ENCODE results near the gene OLFM3.

Gene OLFM3

DNA sequence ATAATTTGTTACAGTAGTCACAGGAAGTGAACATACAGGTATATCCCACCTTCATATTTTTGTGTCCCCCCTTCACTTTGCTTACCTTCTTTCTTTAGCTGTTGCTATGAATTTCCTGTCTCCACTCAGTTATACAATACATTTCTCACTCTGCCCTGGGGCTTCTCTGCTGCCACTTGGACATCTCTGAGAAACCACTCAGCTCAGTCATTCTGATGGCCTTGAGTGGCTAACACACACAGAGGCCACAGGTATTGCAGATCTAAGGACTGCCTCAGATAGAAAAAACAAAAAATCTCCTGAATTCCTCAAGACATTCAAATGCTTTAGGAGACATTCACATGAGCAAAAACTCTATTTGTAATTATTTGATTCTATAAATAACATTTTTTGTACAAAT is 87.7 kb downstream of the OLFM3 start:
- no peaks in the 10 kb centered on the region for H3F3A ChIP-seq (ENCODE audit: insufficient read depth)
- TF ChIP-seq, protein P1, sequence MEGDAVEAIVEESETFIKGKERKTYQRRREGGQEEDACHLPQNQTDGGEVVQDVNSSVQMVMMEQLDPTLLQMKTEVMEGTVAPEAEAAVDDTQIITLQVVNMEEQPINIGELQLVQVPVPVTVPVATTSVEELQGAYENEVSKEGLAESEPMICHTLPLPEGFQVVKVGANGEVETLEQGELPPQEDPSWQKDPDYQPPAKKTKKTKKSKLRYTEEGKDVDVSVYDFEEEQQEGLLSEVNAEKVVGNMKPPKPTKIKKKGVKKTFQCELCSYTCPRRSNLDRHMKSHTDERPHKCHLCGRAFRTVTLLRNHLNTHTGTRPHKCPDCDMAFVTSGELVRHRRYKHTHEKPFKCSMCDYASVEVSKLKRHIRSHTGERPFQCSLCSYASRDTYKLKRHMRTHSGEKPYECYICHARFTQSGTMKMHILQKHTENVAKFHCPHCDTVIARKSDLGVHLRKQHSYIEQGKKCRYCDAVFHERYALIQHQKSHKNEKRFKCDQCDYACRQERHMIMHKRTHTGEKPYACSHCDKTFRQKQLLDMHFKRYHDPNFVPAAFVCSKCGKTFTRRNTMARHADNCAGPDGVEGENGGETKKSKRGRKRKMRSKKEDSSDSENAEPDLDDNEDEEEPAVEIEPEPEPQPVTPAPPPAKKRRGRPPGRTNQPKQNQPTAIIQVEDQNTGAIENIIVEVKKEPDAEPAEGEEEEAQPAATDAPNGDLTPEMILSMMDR (IDR thresholded peaks at IDR 0.05; ENCODE audit: insufficient read depth, low read length, poor library complexity, severe bottlenecking), result no peak
- no peak for TF ChIP-seq EZH2phosphoT487 (conservative IDR thresholded peaks at IDR 0.05; ENCODE audit: low read length)
- H3K79me2 ChIP-seq (ENCODE audit: insufficient read depth, low read length), result no peaks in the 10 kb centered on the region
- no peak overlapping the region for H3K4me3 ChIP-seq (ENCODE audit: insufficient read depth, low read length, poor library complexity, severe bottlenecking)
- H4K20me1 ChIP-seq (ENCODE audit: low read depth, low read length), result no peaks in the 10 kb centered on the region
- no peak overlapping the region for H3K27ac ChIP-seq (ENCODE audit: low read depth, low read length)
- no peaks in the 10 kb centered on the region for H3K9me2 ChIP-seq (replicated peaks; ENCODE audit: insufficient read depth, low read length)
- no peaks in the 10 kb centered on the region for H3K9me3 ChIP-seq (ENCODE audit: insufficient read depth, low read length)
- H3K36me3 ChIP-seq (ENCODE audit: low read length), result no peaks in the 10 kb centered on the region
- H3K9ac ChIP-seq (ENCODE audit: low read length), result no peak overlapping the region
- no peaks in the 10 kb centered on the region for H3K27me3 ChIP-seq (ENCODE audit: low read length)
- no peak overlapping the region for H3K4me2 ChIP-seq (ENCODE audit: low read depth, low read length, poor library complexity, severe bottlenecking)
- no peak overlapping the region for H2AFZ ChIP-seq (ENCODE audit: low read depth, low read length, severe bottlenecking)

DNA sequence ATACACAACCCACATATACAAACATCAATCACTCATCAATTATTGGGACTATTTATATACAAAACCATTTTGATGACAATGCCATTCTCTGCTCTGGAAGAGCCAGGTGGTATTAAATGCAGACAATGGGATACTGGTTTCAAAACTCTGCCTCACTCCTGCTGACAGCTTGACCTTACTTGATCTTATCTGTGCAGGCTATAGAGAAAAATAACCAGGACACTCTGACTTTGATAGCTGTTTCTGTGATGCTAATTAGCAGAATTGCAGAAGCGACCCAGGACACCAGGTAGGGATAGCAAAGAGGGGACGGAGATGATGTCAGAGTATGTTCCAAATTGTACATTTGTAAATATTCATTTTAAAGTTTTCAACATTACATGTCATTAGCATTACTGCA is 89.5 kb downstream of the OLFM3 start:
- Histone ChIP-seq H3K27ac (ENCODE audit: low read depth, low read length) (no peak overlapping the region), H3K36me3 (ENCODE audit: low read length) (no peaks in the 10 kb centered on the region), H3K4me2 (ENCODE audit: low read depth, low read length, poor library complexity, severe bottlenecking) (no peak overlapping the region), H4K20me1 (ENCODE audit: low read depth, low read length) (no peaks in the 10 kb centered on the region), H3K9ac (ENCODE audit: low read length) (no peak overlapping the region), H3F3A (ENCODE audit: insufficient read depth) (no peaks in the 10 kb centered on the region), H3K27me3 (ENCODE audit: low read length) (no peaks in the 10 kb centered on the region), H2AFZ (ENCODE audit: low read depth, low read length, severe bottlenecking) (no peak overlapping the region), H3K79me2 (ENCODE audit: insufficient read depth, low read length) (no peaks in the 10 kb centered on the region), H3K4me3 (ENCODE audit: insufficient read depth, low read length, poor library complexity, severe bottlenecking) (no peak overlapping the region), H3K9me3 (ENCODE audit: insufficient read depth, low read length) (no peaks in the 10 kb centered on the region), H3K9me2 (replicated peaks; ENCODE audit: insufficient read depth, low read length) (no peaks in the 10 kb centered on the region)
- TF ChIP-seq, protein P1 (IDR thresholded peaks at IDR 0.05; ENCODE audit: insufficient read depth, low read length, poor library complexity, severe bottlenecking), result no peak
- no peak for TF ChIP-seq EZH2phosphoT487 (conservative IDR thresholded peaks at IDR 0.05; ENCODE audit: low read length)

DNA sequence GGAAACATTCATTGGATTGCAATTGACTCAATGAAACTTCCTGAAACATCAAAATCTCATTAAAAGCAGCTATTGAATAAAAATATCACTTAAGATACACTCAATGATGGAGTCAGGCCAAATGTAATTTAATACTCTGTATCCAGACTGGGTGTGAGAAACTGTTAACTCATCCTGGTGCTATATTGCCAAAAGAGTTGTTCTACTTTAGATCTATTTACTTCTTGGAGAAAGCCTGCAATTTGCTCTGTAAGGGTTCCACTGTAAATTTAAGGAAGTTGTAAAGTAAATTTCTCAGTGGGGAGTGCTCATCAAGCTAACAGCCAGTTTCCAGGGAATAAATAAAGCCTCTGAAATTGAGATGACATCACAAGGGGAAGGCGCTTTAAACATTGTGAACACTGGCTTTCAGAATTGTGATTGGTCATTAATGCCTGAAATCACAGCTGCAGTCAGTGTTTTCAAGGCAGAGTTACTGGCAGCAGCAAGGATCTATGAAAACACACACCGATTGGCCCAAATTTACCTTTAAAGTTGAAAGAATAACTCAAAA is 91.4 kb downstream of the OLFM3 start:
- Histone ChIP-seq H3K4me2 (ENCODE audit: low read depth, low read length, poor library complexity, severe bottlenecking) (no peak overlapping the region), H3K27ac (ENCODE audit: low read depth, low read length) (no peak overlapping the region), H3K4me3 (ENCODE audit: insufficient read depth, low read length, poor library complexity, severe bottlenecking) (no peak overlapping the region), H3K79me2 (ENCODE audit: insufficient read depth, low read length) (no peaks in the 10 kb centered on the region), H3K9me2 (replicated peaks; ENCODE audit: insufficient read depth, low read length) (no peaks in the 10 kb centered on the region), H3K27me3 (ENCODE audit: low read length) (no peaks in the 10 kb centered on the region), H4K20me1 (ENCODE audit: low read depth, low read length) (no peaks in the 10 kb centered on the region), H2AFZ (ENCODE audit: low read depth, low read length, severe bottlenecking) (no peak overlapping the region), H3F3A (ENCODE audit: insufficient read depth) (no peaks in the 10 kb centered on the region), H3K9ac (ENCODE audit: low read length) (no peak overlapping the region), H3K36me3 (ENCODE audit: low read length) (no peaks in the 10 kb centered on the region), H3K9me3 (ENCODE audit: insufficient read depth, low read length) (no peaks in the 10 kb centered on the region)
- TF ChIP-seq, protein P1 (IDR thresholded peaks at IDR 0.05; ENCODE audit: insufficient read depth, low read length, poor library complexity, severe bottlenecking), result no peak
- no peak for TF ChIP-seq EZH2phosphoT487 (conservative IDR thresholded peaks at IDR 0.05; ENCODE audit: low read length)

All from SU-DHL-6 (cell line).